WTC11 (cell line): ENCODE results near the gene HTR1B.

Experiments used
- CTCF ChIP-seq: fragments of 200-600 bp; IDR thresholded peaks from 2 replicates; pipeline ENCODE4 v1.8.0; 2022; ENCODE audit warnings: antibody characterized with exemption
- ESRRA ChIP-seq: sonication (generic); formaldehyde crosslinking; IDR thresholded peaks from 2 replicates; pipeline ENCODE4 v1.8.1; 2022; ENCODE audit warnings: mild to moderate bottlenecking, missing genetic modification reagents, borderline replicate concordance
- JUN ChIP-seq: sonication (generic); formaldehyde crosslinking; IDR thresholded peaks from 2 replicates; pipeline ENCODE4 v1.8.0; 2023; ENCODE audit warnings: mild to moderate bottlenecking, missing genetic modification reagents
- MAX ChIP-seq: sonication (generic); formaldehyde crosslinking; IDR thresholded peaks from 2 replicates; pipeline ENCODE4 v1.8.0; 2022; ENCODE audit warnings: mild to moderate bottlenecking, missing genetic modification reagents
- RELA ChIP-seq: sonication (generic); formaldehyde crosslinking; IDR thresholded peaks from 2 replicates; pipeline ENCODE4 v1.8.1; 2022; ENCODE audit warnings: missing genetic modification reagents, mild to moderate bottlenecking, borderline replicate concordance
- SMAD4 ChIP-seq: sonication (generic); formaldehyde crosslinking; IDR thresholded peaks from 2 replicates; pipeline ENCODE4 v1.8.0; 2022; ENCODE audit warnings: mild to moderate bottlenecking, missing genetic modification reagents
- USF1 ChIP-seq: sonication (generic); formaldehyde crosslinking; IDR thresholded peaks from 2 replicates; pipeline ENCODE4 v1.8.0; 2022; ENCODE audit warnings: mild to moderate bottlenecking, missing genetic modification reagents
- ZMAT4 ChIP-seq: fragments of 250-450 bp; sonication (Bioruptor Pico); IDR thresholded peaks from 2 replicates; pipeline ENCODE4 v1.9.0; 2021; ENCODE audit warnings: mild to moderate bottlenecking
- ZNF512 ChIP-seq: sonication (generic); formaldehyde crosslinking; IDR thresholded peaks from 2 replicates; pipeline ENCODE4 v1.8.1; 2022; ENCODE audit warnings: missing genetic modification reagents, borderline replicate concordance

- TF ChIP-seq MAX (no peak), JUN (CRISPR knock-in tag) (no peak), CTCF (no peak), ZNF512 (CRISPR knock-in tag) (no peak), USF1 (no peak), SMAD4 (no peak), ZMAT4 (CRISPR knock-in tag) (no peak), ESRRA (CRISPR knock-in tag) (no peak), RELA (no peak)
Measured at GRCh38 chr6:77424761-77425160, 38.5 kb downstream of the HTR1B start.
